Measurements from ENCODE around the gene STK32C. TPM values are rescaled to one million over a fixed set of nuclear protein-coding genes. Genes with fewer than 3 reads are reported as not detected.
"Not testable (repeated sequence)": the region's sequence is repeated elsewhere in the genome, so short reads cannot be mapped to it uniquely, and the experiment has no call there.

The STK32C gene
- total RNA-seq, 1 experiment from 2014 or later: 28.3 TPM

DNA sequence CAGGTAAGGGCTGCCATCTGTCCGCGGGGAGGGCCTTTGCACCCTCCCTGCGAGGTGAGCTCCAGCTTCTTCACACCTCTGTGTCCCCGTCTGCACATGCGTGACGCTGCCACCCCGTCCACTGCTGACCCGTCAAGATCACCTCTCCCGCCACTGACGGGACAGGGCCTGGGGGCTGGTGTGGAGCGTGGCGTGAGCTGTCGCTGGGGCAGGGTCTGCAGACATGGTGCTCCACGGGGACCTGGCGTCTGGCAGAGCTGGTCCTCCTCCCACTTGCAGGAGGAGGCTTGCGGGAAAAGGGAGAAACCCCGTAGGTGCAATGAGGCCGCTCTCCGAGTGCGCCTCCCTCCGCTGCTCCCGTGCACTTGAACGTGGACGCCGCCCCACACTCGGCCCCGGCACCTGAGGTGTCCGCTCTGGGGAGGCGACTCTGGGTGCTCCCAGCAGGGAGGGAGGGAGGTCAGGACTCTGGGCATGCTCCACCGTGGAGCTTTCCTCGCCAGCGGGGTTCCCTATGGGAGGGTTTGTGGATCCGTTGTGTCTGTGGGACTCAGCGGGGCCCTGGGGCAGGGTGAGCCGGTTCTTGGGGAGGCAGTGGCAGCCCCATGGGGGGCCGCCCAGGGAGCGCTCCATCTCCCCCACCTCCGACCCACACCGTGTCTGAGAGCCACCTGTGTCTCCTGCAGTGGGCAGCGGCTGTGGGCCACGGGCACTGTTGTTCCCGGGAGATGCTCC is 138.6 kb downstream of the STK32C start:
- in situ Hi-C loops (cut with HindIII; ENCODE audit: low sequenced_read_pairs): no loop called here
- no peak for DNase-seq (ENCODE audit: low spot score)

DNA sequence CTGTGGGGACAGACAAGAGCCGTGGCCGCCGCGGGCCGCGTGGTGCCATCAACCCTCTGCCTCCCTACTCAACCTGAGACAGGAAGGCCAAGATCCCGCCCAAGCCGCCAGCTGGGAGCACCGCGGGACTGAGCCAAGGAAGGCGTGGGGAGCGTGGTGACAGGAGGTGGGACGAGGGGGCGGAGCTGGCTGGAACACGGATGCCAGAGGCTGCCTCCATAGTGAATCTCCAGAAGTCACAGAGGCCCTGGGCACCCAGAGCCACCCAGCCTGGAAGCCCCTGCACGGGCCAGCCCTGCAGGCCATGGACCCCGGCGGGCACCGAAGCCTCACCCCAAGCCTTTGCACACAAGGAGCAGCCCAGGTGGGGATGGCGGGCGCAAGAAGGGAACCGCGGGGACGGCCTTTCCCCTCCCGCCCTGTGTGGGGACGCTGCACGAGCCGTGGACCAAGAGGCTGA is 139.1 kb downstream of the STK32C start:
- in situ Hi-C loops (cut with HindIII; ENCODE audit: low sequenced_read_pairs): no loop called here
- peak; percentile 53 for DNase-seq (ENCODE audit: low spot score)

DNA sequence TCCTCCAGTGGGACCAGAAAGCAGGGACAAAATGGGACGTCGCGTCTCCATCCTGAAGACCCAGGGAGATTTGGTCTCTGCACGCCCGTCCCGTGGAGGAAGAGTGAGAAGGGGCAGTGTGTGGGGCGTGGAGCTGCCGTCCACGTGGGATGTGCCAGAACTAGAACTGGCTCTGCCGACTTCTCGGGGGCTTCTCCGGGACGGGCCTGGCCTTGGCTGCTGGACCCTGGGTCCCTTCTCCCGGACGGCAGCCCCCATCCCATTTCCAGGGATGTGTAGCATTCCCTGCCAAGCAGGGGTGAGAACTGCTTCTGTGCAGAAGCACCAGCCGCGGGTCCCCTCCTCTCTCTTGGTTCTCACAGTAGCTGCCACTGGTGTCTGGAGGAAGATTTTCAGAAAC is 139.8 kb downstream of the STK32C start:
- no peak for DNase-seq (ENCODE audit: low spot score)
- in situ Hi-C loops (cut with HindIII; ENCODE audit: low sequenced_read_pairs): no loop called here

DNA sequence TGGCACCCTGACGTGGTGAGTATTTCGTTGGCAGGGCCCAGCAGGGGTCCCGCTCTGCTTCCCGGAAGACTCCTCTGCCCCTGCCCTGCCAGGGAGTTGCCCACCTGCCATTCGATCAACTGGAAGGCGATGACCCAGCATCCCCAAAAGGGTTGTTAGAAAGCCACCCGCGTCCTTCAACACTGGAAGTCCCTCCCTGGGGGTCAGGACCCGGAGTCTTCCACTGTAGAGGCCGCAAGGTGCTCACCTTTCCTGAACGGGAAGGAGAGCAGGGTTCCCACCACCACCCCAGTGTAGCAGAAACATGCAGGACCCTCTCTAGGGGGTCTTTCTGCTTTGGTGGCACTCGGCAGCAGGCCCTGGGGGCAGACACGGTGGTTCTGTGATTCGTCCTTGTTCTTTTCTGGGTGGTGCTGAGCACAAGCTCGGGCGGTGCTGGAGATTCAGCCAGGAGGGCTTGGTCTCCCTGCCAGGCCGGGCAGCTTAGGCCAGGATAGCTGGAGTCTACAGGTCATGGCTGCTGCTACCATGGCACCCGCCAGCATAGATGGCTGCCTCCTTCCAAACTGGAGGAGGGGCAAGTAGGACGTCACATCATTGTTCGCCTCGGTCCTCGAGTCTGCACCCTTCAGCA is 140.6 kb downstream of the STK32C start:
- in situ Hi-C loops (cut with HindIII; ENCODE audit: low sequenced_read_pairs): no loop called here
- no peak for DNase-seq (ENCODE audit: low spot score)

DNA sequence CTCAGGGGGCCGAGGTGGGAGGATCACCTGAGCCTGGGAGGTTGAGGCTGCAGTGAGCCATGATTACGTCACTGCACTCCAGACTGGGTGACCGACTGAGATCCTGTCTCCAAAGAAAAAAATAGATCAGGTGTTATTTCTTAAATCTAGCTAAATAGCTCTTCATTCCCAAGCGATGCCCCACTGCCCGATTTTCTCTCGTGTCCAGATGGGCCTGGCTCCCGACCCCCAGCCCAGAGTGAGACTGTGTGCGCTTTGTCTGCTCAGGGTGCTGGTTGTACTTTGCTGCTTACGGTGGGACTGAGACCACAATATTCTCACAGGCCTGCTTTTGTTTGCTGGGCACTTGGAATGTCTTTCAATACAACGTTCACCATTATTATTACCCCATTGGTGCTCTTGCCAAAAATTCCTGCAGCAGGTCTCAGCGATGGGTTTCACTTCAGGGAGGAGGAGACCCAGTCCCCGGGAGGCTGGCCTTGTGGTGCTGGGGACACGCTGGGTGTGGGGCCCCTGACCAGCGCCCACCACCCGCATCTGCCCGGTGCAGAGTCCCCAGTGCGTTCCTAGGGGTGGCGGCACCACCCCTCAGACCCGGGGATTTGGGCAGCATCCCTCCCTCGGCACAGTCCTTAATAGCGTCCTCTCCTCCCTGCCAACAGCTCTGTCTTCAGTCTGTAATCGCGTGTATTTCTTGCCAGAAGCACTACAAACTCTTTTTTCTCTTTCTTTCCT is 141.4 kb downstream of the STK32C start:
- in situ Hi-C loops (cut with HindIII; ENCODE audit: low sequenced_read_pairs): no loop called here
- no peak for DNase-seq (ENCODE audit: low spot score)

DNA sequence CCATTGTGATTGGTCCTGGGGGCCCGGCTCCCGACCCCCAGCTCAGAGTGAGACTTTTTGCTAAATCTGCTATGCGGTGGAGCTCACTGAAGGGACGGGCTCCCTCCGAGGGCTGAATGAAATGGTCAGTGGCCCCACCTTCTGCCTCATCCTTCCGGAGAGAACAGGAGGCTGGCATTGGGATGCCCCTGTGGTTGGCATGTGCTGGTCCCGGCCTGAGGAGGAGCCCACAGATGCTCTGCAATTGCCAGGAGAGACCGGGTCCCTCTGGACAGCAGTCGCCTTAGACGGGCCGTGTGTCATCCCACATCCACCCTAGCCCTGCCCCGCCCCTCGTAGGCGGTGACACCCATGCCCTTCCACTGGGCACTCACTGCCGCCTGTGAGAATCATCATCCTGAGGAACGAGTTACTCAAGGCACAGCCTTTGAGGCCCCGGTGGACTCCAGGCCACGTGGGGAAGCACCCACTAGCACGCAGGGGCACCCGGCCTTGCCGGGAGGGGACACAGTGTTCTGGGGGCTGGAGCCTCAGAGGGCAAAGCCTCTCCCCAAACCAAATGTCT is 142.3 kb downstream of the STK32C start:
- DNase-seq (ENCODE audit: low spot score): no peak
- in situ Hi-C loops (cut with HindIII; ENCODE audit: low sequenced_read_pairs): no loop called here

DNA sequence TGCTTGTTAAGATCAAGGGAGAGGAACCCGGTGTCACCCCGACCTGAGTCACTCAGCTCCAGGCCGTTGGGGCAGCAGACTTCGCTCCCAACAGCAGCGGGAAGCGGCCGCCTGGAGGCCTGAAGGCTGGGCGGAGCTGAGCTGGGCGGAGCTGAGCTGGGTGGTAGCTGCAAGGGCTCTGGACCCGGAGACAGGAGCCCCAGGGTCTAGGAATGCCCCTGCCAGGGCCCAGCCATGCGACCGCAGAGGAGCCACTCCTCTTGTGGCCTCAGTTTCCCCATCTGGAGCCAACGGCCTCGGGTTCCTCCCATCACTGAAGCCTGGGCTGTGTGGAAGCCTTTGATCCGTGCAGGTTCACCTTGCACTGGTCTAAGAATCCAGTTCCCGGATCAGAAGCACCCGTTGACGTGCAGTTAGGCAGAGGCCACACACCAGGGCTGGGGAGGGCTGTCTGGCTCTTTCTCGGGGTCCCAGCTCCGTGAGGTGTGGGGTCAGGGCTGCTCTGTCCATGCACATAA is 142.9 kb downstream of the STK32C start:
- DNase-seq (ENCODE audit: low spot score): no peak

DNA sequence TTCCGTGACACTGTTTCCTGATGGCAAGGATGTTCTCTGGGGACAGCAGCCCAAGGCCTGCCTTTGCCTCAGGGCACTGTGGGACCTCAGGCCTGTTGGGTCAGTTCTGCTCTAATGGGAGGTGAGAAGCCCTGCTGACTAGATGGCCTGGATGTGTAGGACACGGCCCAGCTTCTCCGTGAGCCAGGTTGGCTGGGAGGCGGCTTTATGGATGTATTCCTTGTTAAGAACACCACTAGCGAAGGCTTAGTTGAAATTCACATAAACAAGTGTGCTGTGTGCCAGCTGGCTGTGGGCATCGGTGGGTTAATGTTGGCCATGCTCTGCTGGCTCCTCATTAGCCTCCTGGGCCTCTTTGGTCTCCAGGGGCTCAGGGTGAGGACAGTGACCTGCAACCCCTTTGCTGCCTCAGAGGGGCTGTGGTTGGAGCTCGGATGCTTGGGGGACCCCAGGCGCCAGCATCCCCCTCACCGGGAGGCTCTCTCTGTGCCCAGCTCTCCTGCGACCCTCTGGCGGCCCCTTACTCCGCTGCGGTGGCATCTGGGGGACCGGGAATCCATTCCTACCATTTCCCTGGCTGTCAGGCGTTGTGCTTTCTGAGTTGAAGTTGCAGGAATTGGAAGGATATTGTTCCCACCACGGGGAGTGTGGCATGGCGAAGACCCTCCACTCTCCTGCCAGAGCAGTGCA is 143.8 kb downstream of the STK32C start:
- DNase-seq (ENCODE audit: low spot score): no peak
- in situ Hi-C loops (cut with HindIII; ENCODE audit: low sequenced_read_pairs): no loop called here

More for the DNA sequence above, 142.9 kb downstream of the STK32C start:
- in situ Hi-C loops (cut with HindIII; ENCODE audit: low sequenced_read_pairs): no loop called here

DNA sequence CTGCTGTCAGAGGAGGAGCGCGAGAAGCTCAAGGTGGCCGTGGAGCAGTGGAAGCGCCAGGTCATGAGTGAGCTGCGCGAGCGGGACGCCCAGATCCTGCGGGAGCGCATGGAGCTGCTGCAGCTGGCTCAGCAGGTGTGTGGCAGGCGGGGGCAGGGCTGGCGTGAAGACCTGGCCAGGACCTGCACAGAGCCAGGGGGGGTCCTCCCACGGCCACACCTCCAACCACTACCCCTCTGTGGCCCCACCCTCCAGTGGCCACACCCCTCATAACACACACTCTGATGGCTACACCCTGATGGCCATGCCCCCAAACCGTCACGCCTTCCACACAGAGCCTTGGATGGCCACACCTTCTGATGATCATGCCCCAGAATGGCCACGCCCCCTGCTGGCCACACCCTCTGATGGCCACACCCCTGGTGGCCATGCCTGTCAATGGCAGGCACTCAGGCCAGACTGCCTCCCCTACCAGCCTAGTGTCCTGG is 144.4 kb downstream of the STK32C start:
- DNase-seq (ENCODE audit: low spot score): no peak
- in situ Hi-C loops (cut with HindIII; ENCODE audit: low sequenced_read_pairs): no loop called here

DNA sequence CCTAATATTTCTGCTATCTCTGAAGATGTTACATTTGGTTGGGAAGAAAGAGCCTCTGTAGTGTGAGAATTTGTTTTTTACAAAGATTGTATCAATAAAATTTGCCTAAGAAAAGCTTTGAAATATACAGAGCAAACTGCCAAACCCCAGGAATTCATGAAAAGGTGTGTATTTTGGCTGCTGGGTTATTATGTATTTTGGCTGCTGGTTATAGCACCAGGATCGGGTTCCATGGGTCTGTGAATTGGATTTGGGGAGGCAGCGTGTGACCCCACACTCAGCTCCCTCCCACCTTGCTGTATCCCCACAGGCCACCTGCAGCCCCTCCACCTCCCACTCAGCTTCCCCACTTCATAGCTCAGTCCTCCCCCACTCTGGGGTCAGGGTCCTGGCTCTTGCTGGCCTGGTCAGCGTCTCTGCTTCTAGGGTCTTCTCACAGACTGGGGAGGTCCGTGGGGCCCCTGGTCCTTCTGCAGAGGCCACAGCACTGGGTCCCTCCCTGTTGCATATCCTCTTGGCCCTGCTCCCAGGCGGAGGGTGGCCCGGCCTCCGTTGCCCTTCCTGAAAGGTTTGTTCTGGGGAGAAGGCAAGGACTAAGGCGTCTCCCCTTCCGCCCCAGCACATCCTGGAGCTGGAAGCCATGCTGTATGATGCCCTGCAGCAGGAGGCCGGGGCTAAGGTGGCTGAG is 145.0 kb downstream of the STK32C start:
- in situ Hi-C loops (cut with HindIII; ENCODE audit: low sequenced_read_pairs): no loop called here
- DNase-seq (ENCODE audit: low spot score): no peak

DNA sequence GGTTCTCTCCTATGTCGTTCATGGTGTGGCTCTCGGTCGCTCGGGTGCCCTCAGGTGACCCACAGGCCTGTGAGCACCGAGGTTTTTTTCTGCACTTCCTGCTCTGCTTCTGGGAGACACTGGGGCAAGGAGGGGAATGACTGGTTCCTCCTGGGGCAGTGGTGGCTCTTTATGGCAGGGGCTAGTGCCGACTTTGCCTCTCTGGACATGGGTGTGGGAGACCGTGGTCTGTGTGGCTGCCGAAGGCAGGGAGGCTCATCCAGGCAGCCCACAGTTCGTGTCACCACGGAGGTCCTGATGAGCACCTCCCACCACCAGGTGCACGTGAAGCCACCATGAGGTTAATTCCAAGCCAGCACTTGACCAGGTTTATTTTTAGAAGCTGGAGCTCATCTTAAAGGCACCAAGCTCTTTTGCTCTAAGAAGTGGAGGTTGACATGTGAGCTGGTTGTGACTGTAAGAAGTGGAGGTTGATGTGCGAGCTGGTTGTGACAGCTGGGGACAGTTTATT is 145.7 kb downstream of the STK32C start:
- in situ Hi-C loops (cut with HindIII; ENCODE audit: low sequenced_read_pairs): no loop called here
- DNase-seq (ENCODE audit: low spot score): peak; percentile 49

DNA sequence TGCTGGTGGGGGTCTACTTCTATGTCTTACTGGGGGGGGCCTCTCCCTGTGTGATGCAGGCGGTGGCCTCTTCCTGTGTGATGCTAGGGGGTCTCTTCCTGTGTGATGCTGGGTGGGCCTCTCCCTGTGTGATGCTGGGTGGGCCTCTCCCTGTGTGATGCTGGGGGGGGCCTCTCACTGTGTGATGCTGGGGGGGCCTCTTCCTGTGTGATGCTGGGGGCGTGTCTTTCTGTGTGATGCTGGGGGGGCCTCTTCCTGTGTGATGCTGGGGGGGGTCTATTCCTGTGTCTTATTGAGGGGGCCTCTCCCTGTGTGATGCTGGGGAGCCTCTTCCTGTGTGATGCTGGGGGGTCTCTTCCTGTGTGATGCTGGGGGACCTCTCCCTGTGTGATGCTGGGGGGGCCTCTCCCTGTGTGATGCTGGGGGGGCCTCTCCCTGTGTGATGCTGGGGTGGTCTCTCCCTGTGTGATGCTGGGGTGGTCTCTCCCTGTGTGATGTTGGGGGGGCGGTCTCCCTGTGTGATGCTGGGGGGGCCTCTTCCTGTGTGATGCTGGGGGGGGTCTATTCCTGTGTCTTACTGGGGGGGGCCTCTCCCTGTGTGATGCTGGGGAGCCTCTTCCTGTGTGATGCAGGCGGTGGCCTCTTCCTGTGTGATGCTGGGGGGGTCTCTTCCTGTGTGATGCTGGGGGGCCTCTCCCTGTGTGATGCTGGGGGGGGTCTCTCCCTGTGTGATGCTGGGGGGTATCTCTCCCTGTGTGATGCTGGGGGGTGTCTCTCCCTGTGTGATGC is 146.7 kb downstream of the STK32C start:
- DNase-seq (ENCODE audit: low spot score); in situ Hi-C loops (cut with HindIII; ENCODE audit: low sequenced_read_pairs): not testable (repeated sequence)

DNA sequence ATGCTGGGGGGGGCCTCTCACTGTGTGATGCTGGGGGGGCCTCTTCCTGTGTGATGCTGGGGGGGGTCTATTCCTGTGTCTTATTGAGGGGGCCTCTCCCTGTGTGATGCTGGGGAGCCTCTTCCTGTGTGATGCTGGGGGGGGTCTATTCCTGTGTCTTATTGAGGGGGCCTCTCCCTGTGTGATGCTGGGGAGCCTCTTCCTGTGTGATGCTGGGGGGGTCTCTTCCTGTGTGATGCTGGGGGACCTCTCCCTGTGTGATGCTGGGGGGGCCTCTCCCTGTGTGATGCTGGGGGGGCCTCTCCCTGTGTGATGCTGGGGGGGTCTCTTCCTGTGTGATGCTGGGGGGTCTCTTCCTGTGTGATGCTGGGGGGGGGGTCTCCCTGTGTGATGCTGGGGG is 147.5 kb downstream of the STK32C start:
- DNase-seq (ENCODE audit: low spot score); in situ Hi-C loops (cut with HindIII; ENCODE audit: low sequenced_read_pairs): not testable (repeated sequence)

DNA sequence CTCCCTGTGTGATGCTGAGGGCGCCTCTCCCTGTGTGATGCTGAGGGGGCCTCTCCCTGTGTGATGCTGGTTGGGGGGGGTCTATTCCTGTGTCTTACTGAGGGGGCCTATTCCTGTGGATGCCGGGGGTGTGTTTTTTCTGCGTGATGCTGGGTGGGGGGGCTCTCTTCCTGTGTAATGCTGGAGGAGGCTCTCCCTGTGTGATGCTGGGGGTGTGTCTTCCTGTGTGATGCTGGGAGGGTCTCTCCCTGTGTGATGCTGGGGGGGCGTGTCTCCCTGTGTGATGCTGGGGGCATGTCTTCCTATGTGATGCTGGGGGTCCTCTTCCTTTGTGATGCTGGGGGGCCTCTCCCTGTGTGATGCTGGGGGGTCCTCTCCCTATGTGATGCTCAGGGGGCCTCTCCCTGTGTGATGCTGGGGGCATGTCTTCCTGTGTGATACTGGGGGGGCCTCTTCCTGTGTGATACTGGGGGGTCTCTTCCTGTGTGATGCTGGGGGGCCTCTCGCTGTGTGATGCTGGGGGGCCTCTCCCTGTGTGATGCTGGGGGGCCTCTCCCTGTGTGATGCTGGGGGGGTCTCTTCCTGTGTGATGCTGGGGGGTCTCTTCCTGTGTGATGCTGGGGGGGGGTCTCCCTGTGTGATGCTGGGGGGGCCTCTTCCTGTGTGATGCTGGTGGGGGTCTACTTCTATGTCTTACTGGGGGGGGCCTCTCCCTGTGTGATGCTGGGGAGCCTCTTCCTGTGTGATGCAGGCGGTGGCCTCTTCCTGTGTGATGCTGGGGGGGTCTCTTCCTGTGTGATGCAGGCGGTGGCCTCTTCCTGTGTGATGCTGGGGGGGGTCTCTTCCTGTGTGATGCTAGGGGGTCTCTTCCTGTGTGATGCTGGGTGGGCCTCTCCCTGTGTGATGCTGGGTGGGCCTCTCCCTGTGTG is 148.2 kb downstream of the STK32C start:
- DNase-seq (ENCODE audit: low spot score); in situ Hi-C loops (cut with HindIII; ENCODE audit: low sequenced_read_pairs): not testable (repeated sequence)

DNA sequence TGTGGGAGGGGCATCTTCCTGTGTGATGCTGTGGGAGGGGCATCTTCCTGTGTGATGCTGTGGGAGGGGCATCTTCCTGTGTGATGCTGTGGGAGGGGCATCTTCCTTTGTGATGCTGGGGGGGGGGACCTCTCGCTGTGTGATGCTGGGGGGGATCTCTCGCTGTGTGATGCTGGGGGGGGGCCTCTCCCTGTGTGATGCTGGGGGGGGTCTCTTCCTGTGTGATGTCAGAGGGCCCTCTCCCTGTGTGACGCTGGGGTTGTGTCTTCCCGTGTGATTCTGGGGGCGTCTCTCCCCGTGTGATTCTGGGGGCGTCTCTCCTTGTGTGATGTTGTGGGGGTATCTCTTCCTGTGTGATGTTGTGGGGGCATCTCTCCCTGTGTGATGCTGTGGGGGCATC is 148.9 kb downstream of the STK32C start:
- no peak for DNase-seq (ENCODE audit: low spot score)

DNA sequence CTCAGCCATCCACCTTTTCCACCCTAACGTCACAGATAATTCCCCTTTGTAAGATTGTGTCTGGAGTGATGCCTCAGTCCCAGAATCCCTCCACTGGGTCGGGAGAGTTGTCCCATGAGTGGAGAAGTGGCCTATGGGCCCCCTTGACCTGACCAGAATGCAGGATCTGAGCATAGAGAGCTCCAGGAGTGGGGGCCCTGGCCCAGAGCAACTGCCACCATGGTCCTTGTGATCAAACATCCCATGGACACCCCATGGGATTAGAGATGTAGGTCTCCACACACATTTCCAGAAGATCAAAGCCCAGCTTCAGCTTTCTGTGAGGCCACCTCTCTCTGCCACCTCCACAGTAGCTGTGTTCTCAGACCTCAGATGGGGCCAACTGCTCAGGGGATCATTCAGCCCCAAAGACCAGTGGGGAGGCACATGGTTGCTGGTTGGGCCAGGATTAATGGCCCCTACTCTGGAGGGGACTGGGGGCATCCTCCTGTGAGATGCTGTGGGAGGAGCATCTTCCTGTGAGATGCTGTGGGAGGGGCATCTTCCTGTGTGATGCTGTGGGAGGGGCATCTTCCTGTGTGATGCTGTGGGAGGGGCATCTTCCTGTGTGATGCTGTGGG is 149.5 kb downstream of the STK32C start:
- no peak for DNase-seq (ENCODE audit: low spot score)
- in situ Hi-C loops (cut with HindIII; ENCODE audit: low sequenced_read_pairs): no loop called here

More for the DNA sequence above, 148.9 kb downstream of the STK32C start:
- in situ Hi-C loops (cut with HindIII; ENCODE audit: low sequenced_read_pairs): no loop called here

All from G401 (cell line).